Inflammatory macrophage treated with lipopolysaccharide for 1 hour (primary cell): ENCODE measurements around the gene BICC1.

Experiments used
- DNase-seq, 2 donors: peaks; one replicate each; pipeline ENCODE4 v3.0.0-alpha.2; 2020 to 2022

Gene BICC1

DNA sequence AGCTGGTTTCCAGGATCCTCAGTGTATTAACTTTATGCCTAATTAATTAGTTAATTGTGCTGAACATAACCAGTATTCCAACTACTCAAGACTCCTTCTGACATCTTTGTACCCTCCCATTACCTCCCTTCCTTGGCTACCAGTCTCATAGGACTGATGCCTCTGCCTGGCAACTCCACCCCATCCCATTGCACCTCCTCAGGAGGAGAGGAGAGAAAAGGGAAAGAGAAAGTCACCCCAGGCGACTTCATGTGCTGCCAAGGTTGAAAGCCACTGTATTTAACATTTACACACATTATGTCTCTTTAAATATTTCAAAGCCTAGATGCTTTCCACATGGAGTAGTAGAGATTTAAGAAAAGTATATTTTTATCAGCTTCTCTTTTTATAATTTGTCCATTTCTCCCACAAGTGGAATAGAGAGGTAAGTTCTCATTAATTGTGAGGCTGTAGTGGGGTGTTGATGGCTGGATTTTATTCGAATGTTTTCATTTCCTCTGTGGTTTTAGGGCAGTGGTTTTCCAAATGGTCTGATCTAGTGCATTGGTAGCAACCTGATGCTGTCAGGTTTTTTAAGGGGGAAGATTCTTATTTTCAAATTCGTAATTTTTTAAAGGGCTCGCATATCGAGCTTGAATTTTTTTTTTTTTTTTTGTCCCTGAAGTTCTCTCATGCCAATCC lies 148.0 kb downstream of the BICC1 start:
- no peak for DNase-seq

DNA sequence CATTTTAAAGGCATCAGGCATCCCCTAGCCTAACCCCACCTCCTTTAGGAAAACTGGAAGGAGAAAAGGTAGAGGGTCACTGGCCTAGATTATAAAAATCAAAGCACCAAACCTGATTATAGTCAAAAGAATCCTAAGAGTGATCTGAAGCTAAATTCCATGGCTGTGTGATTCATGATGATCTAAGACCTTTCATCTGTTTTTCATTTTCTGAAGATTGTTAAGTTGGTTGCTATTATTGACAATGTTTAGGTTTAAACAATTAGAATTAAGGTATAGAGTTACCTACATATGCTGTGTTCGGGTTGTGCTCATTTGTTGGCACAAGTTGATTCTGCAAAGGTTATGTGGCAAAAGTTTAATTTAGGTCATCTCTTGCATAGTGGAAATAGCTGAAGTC lies 148.7 kb downstream of the BICC1 start:
- no peak for DNase-seq

DNA sequence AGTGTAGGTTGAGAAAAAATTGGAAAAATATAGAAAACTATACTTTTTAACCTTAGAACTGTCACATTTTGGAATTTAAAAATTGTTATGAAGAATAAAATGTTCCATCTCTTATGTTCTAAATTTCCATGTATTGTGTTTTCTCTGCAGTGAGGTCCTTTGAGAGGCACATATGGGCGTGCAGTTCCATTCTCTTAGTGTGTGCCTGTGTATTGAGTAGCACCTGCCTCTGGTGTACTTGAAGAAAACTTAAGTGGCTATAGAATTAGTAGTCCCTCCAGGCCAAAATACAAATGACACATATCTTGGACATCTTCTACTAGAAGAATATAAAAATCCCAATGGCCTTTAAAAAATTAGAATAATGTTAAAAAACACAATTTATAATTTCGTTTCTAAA lies 149.2 kb downstream of the BICC1 start:
- no peak for DNase-seq

DNA sequence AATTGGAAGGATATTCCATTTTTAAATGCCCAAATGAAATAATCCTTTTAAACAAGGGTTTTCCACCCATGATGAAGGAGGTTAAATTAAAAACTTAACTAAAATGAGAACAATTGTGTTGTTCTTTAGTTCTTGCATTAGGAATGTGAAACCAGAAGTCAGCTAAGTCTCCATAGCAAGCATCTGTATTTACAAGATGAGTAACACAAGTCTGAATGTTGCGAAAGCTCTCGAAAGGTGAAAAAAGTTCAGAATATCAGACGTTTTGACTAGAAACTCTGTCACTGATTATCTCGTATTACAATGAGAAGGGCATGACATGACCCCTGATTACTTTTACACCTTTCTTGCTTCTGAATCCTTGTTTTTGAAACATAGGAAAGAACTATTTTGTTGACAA lies 149.6 kb downstream of the BICC1 start:
- DNase-seq, result peak in 1 of 2 donors; percentile 65

DNA sequence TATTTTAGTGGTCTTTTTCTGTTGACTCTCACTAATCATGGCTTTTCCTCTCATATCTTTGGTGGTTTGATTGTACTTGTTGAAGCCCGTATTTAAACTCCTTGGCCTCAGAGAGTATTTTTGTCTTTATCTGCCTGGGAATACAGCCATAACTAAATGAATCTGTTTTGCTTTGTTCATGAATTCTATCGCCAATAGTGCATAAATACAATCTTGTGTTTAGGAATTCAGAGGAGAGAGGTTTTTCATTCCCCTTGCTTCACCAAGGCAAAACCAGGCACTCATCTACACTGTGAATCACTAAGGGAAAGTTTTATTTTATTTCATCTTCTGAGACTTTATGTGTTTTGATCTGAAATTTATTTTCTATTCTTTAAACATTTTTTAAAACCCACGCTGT lies 152.7 kb downstream of the BICC1 start:
- no peak for DNase-seq

DNA sequence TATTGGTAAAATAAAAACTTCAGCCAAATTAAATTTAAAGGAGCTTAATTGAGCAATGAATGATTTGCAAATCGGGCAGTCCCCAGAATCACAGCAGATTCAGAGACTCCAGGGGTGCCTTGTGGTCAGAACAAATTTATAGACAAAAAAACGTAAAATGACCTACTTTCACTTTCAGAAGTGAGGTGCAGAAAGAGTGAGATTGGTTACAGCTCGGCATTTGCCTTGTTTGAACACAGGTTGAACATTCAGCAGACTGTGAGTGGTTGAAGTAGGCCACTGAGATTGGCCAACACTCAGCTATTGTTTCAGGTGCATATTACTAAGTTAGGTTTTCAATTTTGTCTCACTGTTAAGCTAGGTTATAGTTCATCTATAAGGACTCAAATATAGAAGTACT lies 153.4 kb downstream of the BICC1 start:
- DNase-seq, result no peak

DNA sequence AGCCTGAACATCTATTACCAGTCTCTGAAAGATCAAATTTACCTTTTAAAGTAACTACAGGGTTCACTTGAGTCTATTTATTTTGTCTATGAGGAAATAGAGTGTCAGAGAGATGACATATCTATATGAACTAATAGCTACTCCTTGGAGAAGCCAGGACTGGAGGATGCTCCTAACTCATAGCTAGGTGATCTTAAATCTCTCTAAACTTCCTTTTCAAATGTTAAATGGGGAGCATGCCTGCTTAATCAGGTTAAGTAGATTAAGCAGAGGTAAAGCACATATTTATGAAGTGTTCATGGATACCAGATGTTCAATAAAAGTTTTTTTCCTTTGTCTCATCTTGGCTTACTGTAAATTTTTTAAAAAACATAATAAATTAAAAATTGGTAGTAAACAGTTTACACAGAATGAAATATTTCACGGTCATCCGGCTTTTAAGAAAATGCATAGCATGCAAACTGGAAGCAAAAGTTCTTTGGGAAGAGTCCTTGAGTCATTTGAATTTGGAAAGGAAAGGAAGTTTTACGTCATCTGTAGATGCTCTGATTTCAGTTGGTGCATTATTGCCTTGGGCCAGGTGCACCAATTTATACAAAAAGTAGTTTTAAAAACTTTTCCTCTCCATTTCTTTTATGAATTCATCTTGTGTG lies 155.1 kb downstream of the BICC1 start:
- DNase-seq, result no peak

DNA sequence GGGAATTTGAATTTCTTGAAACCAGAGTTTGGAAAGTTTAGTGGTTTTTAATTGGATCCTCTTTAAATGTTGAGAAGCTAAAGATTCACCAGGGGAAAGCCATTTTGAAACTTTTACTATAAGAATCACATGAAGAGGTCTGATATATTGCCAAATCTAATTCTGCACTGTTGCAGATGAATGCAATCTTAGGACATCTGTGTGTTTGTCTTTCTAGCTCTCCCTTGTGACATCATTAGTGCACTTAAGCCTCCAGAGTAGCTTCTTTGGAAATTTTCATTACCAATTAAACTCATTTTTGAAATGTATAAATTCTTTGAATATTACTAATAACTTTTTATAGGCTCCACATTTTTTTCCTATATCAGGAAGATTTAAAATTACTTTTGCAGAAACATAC lies 160.2 kb downstream of the BICC1 start:
- no peak for DNase-seq

DNA sequence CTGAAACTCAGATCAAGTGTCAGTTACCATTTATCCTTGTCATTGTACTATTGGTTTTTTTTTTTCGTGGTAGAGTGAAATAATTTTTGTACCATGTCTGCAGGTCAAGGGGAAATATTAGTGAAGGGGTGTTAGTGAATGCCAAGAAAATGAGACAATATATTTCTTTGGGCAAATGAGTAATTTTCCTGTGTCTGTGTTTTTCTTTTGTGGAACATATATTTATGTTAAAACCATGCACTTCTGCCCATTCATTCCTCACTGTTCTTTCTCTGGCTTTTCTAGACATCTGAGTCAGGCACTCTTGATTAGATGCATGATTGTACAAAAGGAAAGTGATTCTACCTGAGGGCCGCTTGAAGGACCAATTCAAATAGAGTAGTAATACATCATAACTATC lies 161.6 kb downstream of the BICC1 start:
- no peak for DNase-seq

DNA sequence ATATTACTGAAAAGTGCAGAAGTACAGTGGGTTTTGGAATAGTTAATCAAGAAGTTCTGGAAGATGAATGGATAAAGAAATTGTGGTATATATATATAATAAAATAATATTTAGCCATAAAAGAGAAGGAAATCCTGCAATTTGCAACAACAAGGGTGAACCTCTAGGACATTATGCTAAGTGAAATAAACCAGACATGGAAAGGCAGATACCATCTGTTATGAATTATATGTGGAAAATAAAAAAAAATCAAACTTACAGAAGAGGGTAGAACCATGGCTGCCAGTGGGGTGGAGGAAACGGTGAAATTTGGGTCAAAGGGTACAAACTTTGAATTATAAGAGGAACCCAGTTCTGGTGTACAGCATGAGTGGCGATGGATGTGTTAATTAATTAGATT lies 162.6 kb downstream of the BICC1 start:
- no peak for DNase-seq

DNA sequence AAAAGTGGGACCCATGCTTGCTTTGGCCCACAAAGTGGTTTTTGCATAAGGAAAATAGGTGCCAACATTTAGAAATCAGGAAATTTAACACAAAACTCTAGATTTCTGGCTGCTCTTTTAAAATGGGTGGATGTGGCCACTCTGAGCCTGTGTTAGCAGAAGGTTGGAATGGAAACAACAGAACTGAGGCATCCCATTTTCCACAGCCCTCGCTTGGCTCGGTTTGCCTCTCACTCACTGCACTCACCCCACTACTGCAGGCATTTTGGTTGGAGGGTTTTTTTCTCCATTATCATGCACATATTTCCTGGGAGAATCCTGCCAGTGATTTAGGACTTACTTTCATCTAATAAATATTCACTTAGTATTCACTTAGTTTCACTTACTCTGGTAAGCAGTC lies 178.9 kb downstream of the BICC1 start:
- no peak for DNase-seq

DNA sequence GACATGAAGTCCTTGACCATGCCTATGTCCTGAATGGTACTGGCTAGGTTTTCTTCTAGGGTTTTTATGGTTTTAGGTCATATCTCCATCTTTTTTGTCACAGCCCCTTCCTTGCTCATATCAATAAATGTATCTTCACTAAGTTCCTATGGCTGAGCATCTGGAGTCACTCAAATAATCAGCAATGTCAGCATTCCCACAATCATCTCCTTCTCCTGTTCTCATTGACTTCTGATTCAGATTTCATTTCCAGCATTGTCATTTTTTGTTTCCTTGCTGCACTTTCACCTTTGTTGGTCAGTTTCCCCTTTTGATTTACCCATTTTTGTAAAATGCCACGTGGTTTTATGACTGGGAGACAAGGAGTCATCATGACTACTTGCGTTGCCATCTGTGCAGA lies 181.2 kb downstream of the BICC1 start:
- DNase-seq, result no peak

DNA sequence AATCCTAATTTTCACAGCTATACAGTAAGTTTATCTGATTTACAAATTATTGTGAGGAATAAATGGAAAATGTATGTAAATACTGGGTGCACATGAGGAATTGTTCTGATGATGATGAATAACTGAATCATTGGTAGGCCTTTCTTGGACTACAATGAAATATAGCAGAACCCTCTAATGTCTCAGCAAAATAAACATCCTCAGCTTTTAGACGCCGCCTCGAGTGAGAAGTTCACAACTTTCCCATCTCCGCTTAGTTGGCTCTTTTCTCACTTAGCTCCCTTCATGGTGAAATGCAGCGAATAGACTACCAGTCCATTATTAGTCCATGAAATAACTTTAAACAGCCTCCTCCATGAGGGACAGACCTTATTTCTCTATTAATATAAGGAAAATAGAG lies 182.3 kb downstream of the BICC1 start:
- DNase-seq, result no peak

DNA sequence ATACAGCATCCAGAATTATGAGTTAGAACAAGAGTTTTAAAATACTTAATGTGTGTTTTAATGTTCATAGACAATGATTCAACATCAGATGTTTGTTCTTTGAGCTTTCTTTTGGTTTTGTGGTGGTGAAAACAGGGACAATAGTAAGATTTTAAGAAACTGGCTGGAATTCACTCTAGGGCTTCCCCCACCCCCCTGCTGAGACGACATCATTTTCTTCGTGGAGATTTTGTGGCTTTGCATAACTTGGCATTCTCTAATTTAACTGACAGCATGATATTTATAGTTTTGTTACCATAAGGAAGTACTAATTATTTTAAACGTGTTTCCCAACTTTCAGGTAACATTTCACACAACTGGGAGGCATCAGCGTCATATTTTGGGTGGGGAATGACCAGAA lies 184.1 kb downstream of the BICC1 start:
- no peak for DNase-seq

DNA sequence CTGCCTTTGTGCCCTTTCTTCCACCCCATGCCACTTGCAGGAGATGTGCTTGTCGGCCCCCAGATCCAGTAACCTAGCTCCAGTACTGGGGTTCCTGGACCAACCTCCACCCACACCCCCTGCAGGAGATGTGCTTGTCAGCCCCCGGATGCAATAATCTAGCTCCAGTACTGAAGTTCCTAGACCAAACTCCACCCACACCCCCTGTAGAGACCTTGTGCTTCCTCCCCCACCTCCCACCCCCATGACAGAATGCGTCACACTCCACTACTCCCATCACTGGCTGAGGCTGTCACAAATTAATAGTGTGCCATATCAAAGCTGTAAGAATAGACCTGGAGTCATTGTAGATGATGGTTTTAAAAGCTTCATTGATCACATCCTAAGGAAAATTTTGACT lies 185.0 kb downstream of the BICC1 start:
- DNase-seq, result no peak

DNA sequence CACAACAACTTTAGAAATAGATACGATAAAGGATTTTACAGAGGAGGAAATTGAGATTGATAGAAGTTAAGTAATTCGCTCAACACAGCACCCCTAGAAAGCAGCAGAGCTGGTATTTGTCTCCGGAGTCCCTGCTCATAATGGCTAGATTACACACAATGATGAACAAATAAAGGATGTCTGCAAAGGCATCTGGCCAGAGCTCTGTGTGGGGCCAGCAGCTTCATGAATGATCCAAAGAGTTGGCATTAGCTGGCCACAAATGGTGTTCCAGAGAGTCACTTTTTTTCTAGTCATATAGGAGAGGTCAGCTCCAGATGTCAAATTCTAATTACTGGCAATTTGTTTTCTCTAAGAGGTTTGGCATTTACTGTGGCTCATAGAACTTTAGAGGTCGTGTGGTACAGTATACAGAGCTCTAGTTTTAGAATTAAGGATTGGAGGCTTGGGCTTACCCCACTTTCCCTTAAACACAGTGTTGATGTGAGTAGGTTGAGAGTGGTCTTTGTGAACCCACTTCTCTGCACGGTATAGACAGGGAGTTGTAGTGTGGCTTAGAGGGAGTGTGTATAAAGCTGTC lies 186.2 kb downstream of the BICC1 start:
- no peak for DNase-seq

DNA sequence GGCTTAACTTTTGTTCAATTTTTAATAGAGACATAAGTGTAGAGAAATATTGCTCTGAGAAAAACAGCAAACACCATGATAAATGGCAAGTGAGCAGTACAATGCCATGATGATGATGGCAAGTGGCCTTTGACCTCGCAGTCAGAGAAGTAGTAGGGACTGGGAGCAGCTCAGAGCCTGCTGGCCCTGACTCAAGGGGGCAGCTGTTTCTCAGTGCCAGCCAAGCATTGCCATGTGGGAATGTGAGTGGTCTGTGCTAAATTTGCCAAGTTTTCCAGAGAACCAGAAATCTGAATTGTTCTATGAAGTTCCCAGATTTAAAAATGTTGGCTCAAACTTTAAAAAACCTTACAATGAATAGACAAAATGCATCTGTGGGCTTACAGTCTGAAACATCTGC lies 187.9 kb downstream of the BICC1 start:
- DNase-seq, result no peak

DNA sequence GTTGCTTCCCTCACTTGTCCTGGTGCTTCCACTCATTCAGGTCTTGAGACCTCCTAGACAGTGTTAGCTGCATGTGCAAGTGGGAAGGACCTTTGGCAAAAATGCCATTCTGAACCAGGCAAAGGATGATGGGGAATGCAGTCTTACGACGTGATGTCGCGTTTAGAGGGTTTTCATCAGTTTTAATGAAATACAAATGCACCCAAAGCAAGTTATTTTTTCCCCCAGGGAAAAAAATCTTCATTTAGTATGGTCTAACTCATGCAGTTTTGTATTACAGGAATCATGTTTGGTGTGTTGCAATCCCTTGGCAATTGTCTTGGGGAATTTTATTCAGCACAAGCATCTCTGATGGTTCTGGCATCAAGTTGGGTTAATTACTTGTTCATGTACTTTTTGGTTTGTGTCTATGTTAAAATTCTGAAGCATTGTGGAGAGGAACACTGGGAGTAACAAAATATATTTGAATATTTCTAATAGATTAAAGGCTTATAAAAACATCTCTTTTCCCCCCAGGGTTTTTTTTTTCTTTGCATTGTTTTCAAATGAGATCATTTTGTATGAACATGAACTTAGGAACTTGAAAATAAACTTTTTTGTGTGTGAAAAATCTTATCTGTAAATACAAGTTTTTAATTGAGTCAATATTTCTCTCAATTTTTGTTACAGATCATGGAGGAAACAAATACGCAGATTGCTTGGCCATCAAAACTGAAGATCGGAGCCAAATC lies 188.9 kb downstream of the BICC1 start:
- DNase-seq, result no peak

DNA sequence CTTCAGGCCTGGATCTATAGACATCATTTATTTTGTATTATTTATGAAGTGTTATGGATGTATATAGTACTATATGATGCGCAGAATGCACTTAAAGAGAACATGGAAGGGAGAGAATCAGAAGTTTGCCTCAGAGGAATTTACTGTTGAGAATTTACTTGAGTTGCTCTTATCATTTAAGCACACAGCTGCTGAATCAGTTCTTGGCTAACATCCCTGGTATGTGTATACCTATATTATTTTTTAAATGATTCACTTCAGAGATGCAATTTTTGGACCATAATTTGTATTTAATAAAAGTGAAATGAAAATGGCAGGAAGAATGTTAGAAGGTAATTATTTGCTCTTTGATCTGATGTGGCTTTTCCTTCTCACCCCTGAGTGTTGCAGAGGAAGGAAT lies 191.6 kb downstream of the BICC1 start:
- no peak for DNase-seq

DNA sequence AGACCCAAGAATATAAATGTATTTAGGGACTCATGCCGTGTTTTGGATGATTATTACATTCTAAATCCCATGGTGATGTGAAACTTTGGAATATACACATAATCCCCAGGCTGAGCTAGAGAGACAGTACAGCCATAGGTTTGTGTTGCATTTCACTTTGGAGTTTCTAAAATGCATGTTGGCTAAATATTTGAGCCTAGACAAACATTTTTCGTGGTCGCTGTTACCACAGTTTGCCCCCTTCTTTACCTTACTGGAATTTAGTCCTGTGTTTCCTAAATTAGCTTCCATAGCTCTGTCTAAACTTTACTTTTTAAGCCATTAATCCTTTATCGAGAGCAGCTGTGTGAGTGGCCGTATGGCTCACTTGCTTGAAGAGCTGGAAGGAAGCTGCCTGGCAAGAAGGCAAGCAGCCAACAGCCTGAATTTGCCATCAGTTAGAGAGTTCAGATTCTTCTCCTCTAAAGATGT lies 192.0 kb downstream of the BICC1 start:
- no peak for DNase-seq

DNA sequence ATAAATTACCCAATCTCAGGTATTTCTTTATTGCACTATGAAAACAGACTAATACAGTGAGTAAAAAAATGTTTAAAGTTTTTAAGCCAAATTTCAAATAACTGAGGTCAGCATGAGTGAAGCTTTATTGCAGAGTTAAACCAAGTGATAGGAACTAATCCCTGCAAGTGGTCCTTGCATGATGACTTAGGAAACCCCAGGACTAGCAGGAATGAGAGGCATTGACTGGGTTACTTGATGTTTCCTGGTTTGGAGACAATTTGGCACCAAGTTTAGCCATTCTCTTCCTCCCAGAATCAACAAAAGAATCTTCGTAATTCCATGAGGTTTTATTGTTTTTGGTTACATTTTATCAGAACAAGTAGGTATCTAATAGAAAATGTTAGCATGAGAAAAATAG lies 194.2 kb downstream of the BICC1 start:
- no peak for DNase-seq

DNA sequence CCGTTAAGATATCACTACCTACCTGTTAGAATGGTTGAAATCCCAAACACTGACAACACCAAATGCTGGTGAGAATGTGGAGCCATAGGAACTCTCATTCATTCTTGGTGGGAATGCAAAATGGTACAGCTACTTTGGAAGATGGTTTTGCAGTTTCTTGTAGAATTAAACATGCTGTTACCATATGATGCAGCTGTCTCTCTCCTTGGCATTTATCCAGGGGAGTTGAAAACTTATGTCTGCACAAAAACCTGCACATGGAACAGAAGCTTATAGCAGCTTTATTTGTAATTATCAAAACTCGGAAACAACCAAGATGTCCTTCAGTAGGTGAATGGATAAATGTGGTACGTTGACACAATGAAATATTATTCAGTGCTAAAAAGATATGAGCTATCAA lies 199.5 kb downstream of the BICC1 start:
- DNase-seq, result no peak

DNA sequence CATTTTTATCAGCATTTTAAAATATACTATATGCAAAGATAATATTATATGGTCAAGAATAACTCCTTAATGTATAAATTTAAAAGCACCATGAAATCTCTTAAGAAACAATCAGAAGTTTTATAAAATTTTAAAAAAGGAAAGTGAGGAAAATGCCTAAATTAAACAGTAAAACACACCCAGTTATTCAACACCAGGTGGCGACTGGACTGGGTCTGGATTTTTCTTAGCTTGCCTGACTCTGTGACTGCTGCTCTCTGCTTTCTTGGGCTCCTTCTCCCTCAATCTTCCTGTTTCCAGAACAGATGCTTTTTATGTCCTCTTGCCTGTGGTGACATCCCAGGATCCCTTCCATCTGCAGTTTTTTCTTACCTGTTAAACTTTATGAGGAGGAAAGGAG lies 200.3 kb downstream of the BICC1 start:
- DNase-seq, result no peak

DNA sequence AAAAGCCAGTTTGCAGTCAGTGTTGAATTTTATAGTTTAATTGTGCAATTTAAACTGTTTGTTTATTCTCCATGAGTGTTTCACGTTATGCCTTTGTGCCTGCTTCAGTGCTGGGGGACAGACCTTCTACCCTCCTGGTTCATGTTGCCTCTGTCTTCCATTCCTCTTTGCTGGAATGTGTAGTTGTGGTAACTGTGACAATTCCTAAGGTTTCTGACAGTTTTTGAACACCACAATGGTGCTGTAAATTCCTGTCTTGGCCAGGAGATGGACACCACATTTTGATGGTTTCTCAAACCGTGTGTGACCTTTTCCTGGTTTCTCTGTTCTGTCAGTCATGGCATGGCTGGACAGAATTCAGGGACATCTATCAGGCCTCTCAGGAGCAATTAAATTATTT lies 201.7 kb downstream of the BICC1 start:
- DNase-seq, result no peak
